DMS153 treated with DMSO at 0.1 percent for 48 hours (cell line): Measurements from ENCODE around the gene RNF4.
"Not testable (repeated sequence)": the region's sequence is repeated elsewhere in the genome, so short reads cannot be mapped to it uniquely, and the experiment has no call there.

ENCODE experiments used
- DNase-seq: peaks from one replicate; lab custom pipeline; 2025; ENCODE audit not compliant: unreplicated experiment; lab: John Stamatoyannopoulos, UW

The RNF4 gene

DNA sequence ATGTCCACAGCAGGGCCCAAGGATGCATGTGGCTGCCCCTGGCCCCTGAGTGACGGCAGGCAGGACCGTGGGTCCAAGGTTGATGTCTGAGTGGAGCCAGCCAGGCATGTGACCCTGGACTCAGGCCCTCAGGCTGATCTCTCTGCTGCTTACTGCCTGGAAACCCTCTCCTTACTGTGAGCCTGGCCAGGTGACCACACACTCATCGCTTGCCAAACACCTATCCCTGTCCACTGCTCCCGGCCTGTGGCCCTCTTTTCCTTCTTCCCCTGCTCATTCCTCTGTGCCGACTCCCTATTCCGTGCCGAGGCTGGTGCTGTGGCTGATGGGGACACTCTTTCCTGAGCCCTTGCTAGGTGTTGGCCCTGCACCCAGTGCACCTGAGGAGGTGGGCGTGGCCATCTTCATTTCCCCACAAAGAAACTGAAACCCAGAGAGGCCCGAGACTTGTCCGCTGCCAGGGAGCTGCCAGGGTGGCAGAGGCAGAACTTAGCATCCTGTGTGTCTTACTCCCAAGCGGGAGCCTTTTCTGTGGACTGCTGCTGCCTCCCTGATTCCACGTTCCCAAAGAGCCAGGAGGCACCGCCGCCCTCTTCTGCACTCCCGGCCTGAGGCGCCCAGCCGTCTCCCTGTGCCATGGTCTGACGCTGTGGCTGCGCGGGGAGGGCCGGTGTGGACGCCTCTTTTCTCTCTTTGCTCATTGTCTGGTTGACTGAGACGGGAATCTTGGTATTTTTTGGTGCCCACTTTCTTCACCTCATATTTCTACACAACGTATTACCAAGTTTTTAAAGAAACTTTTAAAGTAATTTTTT lies 11.2 kb upstream of the RNF4 start:
- DNase-seq = no peak

GRCh38 chr4:2458546-2459491 lies 10.1 kb upstream of the RNF4 start:
- no peak for DNase-seq

GRCh38 chr4:2459589-2460349 lies 9.1 kb upstream of the RNF4 start:
- no peak for DNase-seq

- no peak for DNase-seq
Observed at GRCh38 chr4:2461246-2461960, 7.5 kb upstream of the RNF4 start.

GRCh38 chr4:2462218-2462991 lies 6.5 kb upstream of the RNF4 start:
- DNase-seq = no peak

DNA sequence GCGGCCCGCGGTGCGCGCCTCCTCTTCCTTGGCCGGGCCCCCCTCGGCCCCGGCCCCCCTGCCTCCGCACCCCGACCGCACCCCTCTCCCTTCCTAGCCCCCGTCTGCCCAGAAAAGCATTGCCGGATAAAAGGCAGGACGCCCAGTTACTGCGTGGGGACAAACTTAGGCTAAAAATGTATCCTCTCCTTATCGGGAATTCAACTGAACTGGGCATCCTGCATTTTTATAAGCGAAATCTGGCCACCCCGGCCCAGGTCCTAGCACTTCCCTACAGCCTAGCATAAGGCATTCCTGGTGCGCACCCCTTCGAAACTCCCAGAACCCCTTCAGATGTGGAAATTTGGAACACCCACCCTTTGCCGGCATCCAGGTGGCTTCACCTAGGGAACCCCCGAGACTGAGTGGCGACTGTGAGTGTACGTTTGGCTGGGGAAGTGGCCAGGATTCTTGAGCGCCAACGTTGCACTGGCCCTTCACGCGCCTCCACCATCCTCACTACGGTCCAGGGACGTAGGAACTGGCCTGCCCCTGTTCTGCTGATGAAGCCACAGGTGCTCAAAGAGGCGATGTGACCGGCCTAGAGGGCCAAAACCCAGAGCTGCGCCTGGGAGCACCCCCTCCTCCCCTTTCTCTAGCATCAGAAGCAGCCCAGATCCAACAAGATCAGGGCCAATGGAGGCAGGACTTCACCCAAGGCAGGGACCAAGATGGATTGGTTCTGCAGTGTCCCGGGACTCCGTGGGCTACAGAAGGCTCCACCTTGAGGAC lies 5.7 kb upstream of the RNF4 start:
- DNase-seq = no peak

DNA sequence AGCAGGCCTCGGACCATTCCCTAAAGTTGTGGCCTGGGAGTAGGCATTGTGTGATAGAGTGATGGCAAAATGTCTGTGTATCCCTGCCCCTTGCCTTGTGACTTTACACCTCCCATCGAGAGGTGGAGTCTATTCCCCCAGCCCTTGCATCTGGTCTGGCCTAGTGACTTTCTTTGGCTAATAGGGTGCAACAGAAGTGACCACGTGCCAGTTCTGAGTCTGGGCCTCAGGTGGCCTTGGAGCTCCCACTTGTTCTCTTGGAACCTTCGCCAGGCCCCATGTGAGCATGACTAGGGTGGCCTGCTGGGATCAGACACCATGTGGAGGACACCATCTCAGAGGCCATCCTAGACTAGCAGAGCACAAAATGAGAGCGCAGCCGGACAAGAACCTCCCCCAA lies 3.9 kb upstream of the RNF4 start:
- DNase-seq = no peak

DNA sequence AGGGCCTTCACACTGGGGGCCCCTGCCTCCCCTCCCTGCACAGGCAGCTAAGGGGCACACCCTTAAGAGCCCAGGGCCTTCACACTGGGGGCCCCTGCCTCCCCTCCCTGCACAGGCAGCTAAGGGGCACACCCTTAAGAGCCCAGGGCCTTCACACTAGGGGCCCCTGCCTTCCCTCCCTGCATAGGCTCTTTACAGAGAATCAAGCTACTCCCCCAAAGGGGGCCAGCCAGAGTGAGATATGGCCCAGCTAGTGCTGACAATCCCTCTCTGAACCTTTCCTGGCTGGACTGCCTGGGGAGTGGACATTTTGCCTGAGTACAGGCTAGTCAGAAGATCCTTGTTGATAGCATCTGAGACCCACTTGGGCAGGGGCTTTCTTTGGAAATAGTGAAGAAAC lies 3.4 kb upstream of the RNF4 start:
- DNase-seq = not testable (repeated sequence)

DNA sequence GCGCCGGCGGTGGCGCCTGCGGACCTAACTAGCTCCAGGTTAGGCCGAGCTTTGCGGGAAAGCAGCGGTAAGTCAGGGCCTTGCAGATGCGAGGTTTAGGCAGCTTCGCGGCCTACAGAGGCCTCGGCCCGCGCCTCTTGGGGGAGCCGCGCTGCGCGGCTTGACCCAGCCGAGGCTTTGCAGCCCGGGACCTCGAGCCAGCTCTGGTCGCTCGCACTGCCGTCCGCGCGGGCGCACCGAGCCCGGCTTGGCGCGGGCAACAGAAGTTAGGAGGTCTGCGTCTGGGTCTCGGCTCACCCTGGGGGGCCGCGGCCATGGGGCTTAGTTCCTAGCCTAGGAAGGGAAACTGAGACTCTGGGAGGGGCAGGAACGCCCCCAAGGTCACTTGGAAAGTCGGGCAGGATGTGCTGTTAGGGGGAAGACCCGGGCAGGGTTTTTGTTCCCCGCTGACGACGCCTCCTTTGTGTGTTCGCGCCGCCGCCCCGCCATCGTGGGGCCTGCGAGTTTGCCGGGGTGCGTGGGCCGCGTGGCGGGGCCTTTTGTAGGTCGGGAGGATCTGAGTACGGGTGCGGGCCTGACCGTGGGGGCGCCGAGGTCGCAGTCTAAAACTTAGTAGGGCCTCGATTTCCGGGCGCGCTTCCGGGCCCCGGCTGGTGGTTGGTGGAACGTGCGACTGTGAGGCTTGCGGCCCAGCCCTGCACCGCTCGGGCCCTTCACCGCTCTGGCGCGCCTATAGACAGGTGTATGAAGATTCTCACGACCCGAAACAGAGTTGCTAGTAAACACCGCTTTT lies 482 bp downstream of the RNF4 start:
- DNase-seq = no peak

DNA sequence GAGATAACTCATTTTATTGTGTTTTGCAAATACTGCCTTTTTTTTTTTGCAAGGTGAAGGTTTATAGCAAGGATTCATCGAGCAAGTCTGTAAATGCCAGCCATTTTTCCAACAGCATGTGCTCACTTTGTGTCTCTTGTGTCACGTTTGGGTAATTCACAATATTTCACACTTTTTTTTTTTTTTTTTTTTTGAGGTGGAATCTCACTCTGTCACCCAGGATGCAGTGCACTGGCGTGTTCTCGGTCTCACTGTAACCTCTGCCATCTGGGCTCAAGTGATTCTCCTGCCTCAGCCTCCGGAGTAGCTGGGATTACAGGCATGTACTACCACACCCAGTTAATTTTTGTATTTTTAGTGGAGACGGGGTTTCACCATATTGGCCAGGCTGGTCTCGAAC lies 1.9 kb downstream of the RNF4 start:
- no peak for DNase-seq

- DNase-seq = no peak
Observed at GRCh38 chr4:2472187-2472586, 3.3 kb downstream of the RNF4 start.

GRCh38 chr4:2478229-2478628 lies 9.3 kb downstream of the RNF4 start:
- no peak for DNase-seq

- DNase-seq = no peak
Observed at GRCh38 chr4:2480649-2481048, 11.7 kb downstream of the RNF4 start.

- DNase-seq = no peak
Observed at GRCh38 chr4:2482192-2482591, 13.3 kb downstream of the RNF4 start.

DNA sequence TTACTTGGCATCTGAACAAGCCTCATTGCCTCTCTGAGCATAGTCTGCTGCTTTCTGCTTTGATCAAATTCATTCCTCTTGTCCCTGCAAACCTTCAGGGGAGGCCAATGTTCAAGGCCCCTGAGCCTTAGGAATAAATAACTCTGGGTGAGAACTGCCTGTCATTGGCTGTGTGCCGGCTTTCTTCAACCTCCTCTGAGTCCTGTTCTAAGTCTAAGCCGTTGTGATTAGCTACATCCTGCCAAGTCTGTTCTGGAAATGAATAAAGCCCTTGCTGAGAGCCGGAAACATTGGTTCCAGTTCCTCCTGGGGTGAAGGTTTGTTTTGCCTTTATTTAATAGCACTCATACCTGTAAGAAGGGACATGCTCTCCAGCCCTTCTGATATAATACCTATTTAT lies 13.8 kb downstream of the RNF4 start:
- no peak for DNase-seq

DNA sequence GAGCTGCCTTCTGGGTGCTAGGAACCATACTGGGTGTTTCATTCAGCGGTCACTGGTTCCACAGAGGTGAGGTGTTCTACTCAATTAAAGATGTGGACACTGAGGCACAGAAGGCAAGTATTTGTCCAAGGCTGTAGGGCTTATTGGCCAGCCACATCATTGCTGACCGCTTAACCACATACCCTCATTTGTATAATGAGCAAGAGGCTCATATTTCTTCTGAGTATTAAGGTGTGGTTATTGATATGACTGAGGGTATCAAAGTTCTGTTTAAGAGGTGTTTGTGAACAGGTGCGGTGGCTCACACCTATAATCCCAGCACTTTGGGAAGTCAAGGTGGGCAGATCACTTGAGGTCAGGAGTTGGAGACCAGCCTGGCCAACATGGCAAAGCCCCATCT lies 14.3 kb downstream of the RNF4 start:
- DNase-seq = no peak

DNA sequence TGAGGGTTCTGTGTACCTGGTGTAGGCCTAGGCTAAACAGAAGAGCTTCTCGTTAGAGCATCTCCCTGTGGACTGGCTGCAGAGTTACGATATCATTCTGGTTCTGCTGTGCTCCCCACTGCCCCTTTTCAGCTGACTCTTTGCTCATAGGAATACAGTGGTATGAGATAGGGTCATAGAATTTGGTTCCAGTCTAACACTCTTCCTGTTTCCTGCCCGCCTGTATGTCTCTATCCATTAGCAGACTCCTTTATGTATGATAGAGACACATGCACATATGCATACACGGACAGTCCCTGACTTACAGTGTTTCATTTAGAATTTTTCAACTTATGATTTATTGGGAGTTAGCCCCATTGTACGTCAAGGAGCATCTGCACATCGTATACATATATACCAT lies 15.3 kb downstream of the RNF4 start:
- DNase-seq = no peak

DNA sequence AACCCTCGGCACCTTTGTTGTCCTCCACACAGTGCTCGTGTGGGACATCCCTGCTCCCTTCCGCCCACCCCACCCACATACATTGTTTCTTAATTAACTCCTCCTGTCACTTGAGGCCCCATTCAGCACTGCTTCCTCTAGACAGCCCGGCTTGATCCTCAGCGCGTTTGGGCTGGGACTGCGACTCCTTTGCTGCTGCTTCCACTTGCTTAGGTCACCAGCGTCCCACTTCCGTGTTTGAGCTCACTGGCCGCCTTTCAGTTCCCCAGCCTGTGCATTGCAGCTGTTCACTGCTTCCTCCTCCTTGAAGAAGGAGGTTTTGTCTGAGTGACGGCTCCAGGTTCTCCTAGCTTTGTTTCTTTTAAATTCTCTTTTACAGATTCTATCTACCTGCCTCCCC lies 16.1 kb downstream of the RNF4 start:
- DNase-seq = no peak
